Loucy (cell line): ENCODE results near the gene COP1.
"Not testable (repeated sequence)": the region's sequence is repeated elsewhere in the genome, so short reads cannot be mapped to it uniquely, and the experiment has no call there.

ENCODE experiments used
- CTCF ChIP-seq: fragments of 200-600 bp; sonication (generic); conservative IDR thresholded peaks from 2 replicates; pipeline ENCODE4 v1.5.1; 2014; ENCODE audit warnings: mild to moderate bottlenecking, antibody characterized with exemption, low read length
- EZH2phosphoT487 ChIP-seq: fragments of 200-600 bp; IDR thresholded peaks from 2 replicates; pipeline ENCODE4 v1.6.1; 2018; ENCODE audit warnings: antibody characterized with exemption, mild to moderate bottlenecking, moderate library complexity, borderline replicate concordance

GRCh38 chr1:176087746-176088145, 119.3 kb downstream of the COP1 start:
- not testable (repeated sequence) for TF ChIP-seq CTCF, EZH2phosphoT487
